ENCODE measurements around the gene PPP2R3B.

The PPP2R3B gene

DNA sequence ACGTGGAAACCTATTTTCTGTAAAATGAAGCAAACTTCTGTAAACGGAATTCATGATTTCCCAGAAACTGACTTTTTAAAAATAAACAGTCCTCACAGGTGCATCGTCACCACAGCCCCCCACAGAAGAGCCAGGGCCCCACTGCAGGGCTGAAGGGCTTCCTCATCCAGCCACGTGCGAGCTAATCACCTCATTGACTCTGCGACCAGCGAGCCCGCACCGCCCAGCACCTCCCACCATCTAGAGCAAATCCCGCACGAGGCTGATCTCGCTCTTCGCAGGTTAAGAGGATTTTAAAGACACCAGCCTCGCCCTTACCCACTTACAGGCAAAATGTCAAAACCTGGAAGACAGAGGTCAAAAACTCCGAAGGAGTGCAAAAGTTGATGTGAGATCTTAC, 14.8 kb downstream of the PPP2R3B start:
- ATAC-seq (ENCODE audit: low read depth), result no peak
- Histone ChIP-seq H3K36me3 (ENCODE audit: low read depth) (0 out of 2 replicates have a peak, but pooled peaks cover 3% of the 10 kb centered on the region), H3K4me3 (ENCODE audit: severe bottlenecking) (no peak overlapping the region), H3K4me1 (ENCODE audit: insufficient read depth, poor library complexity, severe bottlenecking) (no peaks in the 10 kb centered on the region), H3K27me3 (ENCODE audit: insufficient read depth, poor library complexity, severe bottlenecking) (peaks cover 30% of the 10 kb centered on the region), H3K9me3 (ENCODE audit: severe bottlenecking) (no peaks in the 10 kb centered on the region), H3K27ac (ENCODE audit: poor library complexity, severe bottlenecking) (no peak overlapping the region)
- TF ChIP-seq, protein P1, sequence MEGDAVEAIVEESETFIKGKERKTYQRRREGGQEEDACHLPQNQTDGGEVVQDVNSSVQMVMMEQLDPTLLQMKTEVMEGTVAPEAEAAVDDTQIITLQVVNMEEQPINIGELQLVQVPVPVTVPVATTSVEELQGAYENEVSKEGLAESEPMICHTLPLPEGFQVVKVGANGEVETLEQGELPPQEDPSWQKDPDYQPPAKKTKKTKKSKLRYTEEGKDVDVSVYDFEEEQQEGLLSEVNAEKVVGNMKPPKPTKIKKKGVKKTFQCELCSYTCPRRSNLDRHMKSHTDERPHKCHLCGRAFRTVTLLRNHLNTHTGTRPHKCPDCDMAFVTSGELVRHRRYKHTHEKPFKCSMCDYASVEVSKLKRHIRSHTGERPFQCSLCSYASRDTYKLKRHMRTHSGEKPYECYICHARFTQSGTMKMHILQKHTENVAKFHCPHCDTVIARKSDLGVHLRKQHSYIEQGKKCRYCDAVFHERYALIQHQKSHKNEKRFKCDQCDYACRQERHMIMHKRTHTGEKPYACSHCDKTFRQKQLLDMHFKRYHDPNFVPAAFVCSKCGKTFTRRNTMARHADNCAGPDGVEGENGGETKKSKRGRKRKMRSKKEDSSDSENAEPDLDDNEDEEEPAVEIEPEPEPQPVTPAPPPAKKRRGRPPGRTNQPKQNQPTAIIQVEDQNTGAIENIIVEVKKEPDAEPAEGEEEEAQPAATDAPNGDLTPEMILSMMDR (IDR thresholded peaks at IDR 0.05; ENCODE audit: poor library complexity, severe bottlenecking), result no peak
- no peak for DNase-seq (ENCODE audit: low spot score)

DNA sequence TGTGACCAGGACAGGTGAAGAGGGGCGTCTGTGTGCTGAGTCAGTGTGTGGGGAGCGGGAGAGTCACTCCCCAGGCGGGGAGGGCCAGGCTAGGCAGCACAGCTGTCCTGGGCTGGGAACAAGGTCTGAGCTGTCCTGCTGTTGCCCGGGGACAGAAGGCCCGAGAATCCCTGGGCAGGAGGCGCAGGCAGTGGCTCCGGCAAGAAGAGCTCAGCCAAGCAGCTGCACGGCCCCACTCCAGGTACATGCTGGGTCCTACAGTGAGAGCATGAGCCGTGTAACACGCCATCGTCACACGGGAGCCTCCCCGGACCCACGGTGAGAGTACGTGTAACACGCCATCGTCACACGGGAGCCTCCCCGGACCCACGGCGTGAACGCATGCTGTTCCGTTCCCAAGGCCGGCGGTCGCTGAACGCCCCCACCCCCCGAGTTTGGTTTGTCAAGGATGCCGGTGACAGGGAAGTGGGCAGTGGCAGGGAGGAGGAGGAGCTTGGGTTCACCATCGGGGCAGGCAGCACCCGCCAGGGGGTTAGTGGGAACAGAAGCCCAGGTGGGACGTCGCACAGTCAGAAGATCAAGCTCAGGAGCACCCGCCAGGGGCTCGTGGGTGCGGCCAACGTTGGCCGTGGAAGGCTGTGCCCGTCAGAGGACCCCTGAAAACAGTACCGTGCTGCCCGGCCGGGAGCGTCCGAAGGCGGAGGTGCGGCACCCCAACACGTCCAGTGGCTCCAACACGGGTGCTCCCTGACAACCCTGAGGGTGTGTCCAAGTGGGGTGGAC, 15.6 kb downstream of the PPP2R3B start:
- H3K9me3 ChIP-seq (ENCODE audit: severe bottlenecking), result no peaks in the 10 kb centered on the region
- H3K4me3 ChIP-seq (ENCODE audit: severe bottlenecking), result no peak overlapping the region

GRCh38 chrX:370244-370962, 16.3 kb downstream of the PPP2R3B start:
- peaks cover 25% of the 10 kb centered on the region for H3K27me3 ChIP-seq (ENCODE audit: insufficient read depth, poor library complexity, severe bottlenecking)
- ATAC-seq (ENCODE audit: low read depth) (no peak), DNase-seq (ENCODE audit: low spot score) (no peak)
- 0 out of 2 replicates have a peak, but pooled peaks cover 3% of the 10 kb centered on the region for H3K36me3 ChIP-seq (ENCODE audit: low read depth)
- TF ChIP-seq, protein P1 (IDR thresholded peaks at IDR 0.05; ENCODE audit: poor library complexity, severe bottlenecking), result no peak
- no peak overlapping the region for H3K27ac ChIP-seq (ENCODE audit: poor library complexity, severe bottlenecking)
- H3K4me1 ChIP-seq (ENCODE audit: insufficient read depth, poor library complexity, severe bottlenecking), result no peaks in the 10 kb centered on the region
- no peaks in the 10 kb centered on the region for H3K9me3 ChIP-seq (ENCODE audit: severe bottlenecking)
- H3K4me3 ChIP-seq (ENCODE audit: severe bottlenecking), result no peak overlapping the region

More for the DNA sequence above, 15.6 kb downstream of the PPP2R3B start:
- DNase-seq (ENCODE audit: low spot score) (no peak), ATAC-seq (ENCODE audit: low read depth) (no peak)
- Histone ChIP-seq H3K27ac (ENCODE audit: poor library complexity, severe bottlenecking) (no peak overlapping the region), H3K4me1 (ENCODE audit: insufficient read depth, poor library complexity, severe bottlenecking) (no peaks in the 10 kb centered on the region), H3K36me3 (ENCODE audit: low read depth) (0 out of 2 replicates have a peak, but pooled peaks cover 3% of the 10 kb centered on the region), H3K27me3 (ENCODE audit: insufficient read depth, poor library complexity, severe bottlenecking) (peaks cover 30% of the 10 kb centered on the region)
- TF ChIP-seq, protein P1 (IDR thresholded peaks at IDR 0.05; ENCODE audit: poor library complexity, severe bottlenecking), result no peak

DNA sequence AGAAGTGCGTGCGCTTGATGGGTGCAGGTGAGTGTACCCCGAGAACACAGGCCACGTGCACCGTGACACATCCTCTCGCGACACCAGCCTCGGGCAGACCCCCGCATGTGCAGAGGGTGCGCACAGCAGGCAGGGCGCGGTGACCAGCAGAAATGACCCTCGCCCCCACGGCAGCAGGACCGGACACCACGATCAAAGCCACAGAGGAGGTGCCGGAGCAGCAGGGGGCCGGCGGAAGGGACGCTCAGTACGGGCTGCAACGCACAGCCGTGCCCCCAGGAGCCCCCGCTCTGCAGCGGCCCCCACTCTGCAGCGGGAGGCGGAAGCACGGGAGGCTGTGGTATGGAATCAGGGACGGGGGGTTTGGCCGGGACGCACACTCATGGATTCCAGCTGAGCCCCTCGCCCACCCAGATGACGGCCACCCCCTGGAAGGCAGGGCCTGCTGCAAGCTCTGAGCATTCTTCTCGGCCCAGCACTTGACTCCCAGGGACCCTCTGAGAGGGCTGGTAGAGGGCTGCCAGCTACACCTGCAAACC, 17.1 kb downstream of the PPP2R3B start:
- Histone ChIP-seq H3K9me3 (ENCODE audit: severe bottlenecking) (no peaks in the 10 kb centered on the region), H3K4me1 (ENCODE audit: insufficient read depth, poor library complexity, severe bottlenecking) (no peaks in the 10 kb centered on the region), H3K4me3 (ENCODE audit: severe bottlenecking) (no peak overlapping the region), H3K27ac (ENCODE audit: poor library complexity, severe bottlenecking) (no peak overlapping the region), H3K27me3 (ENCODE audit: insufficient read depth, poor library complexity, severe bottlenecking) (peaks cover 20% of the 10 kb centered on the region), H3K36me3 (ENCODE audit: low read depth) (0 out of 2 replicates have a peak, but pooled peaks cover 3% of the 10 kb centered on the region)
- DNase-seq (ENCODE audit: low spot score) (peak; percentile 72), ATAC-seq (ENCODE audit: low read depth) (no peak)
- TF ChIP-seq, protein P1 (IDR thresholded peaks at IDR 0.05; ENCODE audit: poor library complexity, severe bottlenecking), result no peak
